ENCODE data around the gene ARMH2. TPM values are rescaled to one million over a fixed set of nuclear protein-coding genes. Genes with fewer than 3 reads are reported as not detected.

Gene ARMH2
- total and polyA plus RNA-seq, 2 donors (not counting 3 experiments of a cell fraction or from before 2014, with no cell fraction given), result not detected

GRCh38 chr6:24797596-24798216 lies 1.0 kb downstream of the ARMH2 start:
- dilution Hi-C loops (cut with MboI; ENCODE audit: extremely low pct_ligation_motif_present, low sequenced_read_pairs) (no loop called here), intact Hi-C loops (cut with micrococcal nuclease) (no loop called here)
- no peaks in the 10 kb centered on the region for H3K4me1 ChIP-seq (ENCODE audit: control insufficient read depth, extremely low read depth, insufficient read depth, low read length)
- H3K36me3 ChIP-seq (ENCODE audit: control insufficient read depth in 2 of 2, extremely low read depth in 1 of 2, insufficient read depth in 2 of 2, low read length in 2 of 2), result no peaks in the 10 kb centered on the region
- H3K79me2 ChIP-seq (ENCODE audit: control insufficient read depth, insufficient read depth, low read length), result no peaks in the 10 kb centered on the region
- H3K27me3 ChIP-seq (ENCODE audit: control insufficient read depth in 2 of 2, insufficient read depth in 2 of 2, low read length in 2 of 2), result no peaks in the 10 kb centered on the region
- H3K4me2 ChIP-seq (ENCODE audit: insufficient read depth, low read length), result no peak overlapping the region
- ChIA-PET CTCF (interaction anchor here (0.6 to 1.5 kb wide), 2 partner anchors 11 to 634 kb away, joined by 3 read pairs; no protein-coding TSS in a partner anchor), POLR2A (interaction anchor here (0.6 kb wide), 1 partner anchor 396 kb away, joined by 8 read pairs; no protein-coding TSS in a partner anchor)
- no peak overlapping the region for H3K9ac ChIP-seq (replicated peaks; ENCODE audit: extremely low read depth, insufficient read depth, low read length)
- H3K4me3 ChIP-seq (replicated peaks in 1 of 3; ENCODE audit: insufficient read depth in 1 of 3, low read depth in 1 of 3, low read length in 3 of 3), result no peak overlapping the region
- H3K9me1 ChIP-seq (replicated peaks; ENCODE audit: control insufficient read depth, extremely low read depth, insufficient read depth, low read length), result no peaks in the 10 kb centered on the region
- H2AFZ ChIP-seq (ENCODE audit: low read depth, low read length), result no peak overlapping the region
- no TSS peak for BruUV-seq (replicated peaks)
- H4K20me1 ChIP-seq (replicated peaks; ENCODE audit: control insufficient read depth, extremely low read depth, insufficient read depth, low read length), result no peaks in the 10 kb centered on the region
- DNase-seq (ENCODE audit: low read depth, low spot score) (no peak), FAIRE-seq (no peak)
- no peak for TF ChIP-seq POLR2A (IDR thresholded peaks at IDR 0.05; ENCODE audit: low read depth, low read length)
- TF ChIP-seq GATA2 (IDR thresholded peaks at IDR 0.05; ENCODE audit: insufficient read depth, insufficient read length, low read depth, low read length), result no peak
- no peak for TF ChIP-seq POLR2AphosphoS5 (IDR thresholded peaks at IDR 0.05; ENCODE audit: insufficient read depth, low read depth, low read length)
- TF ChIP-seq MAX (IDR thresholded peaks at IDR 0.05; ENCODE audit: insufficient read depth, insufficient read length), result no peak
- TF ChIP-seq FOS (IDR thresholded peaks at IDR 0.05; ENCODE audit: borderline replicate concordance, insufficient read depth, low read length), result no peak
- no peak for TF ChIP-seq CTCF (IDR thresholded peaks at IDR 0.05; ENCODE audit: extremely low read depth in 1 of 2, insufficient read depth in 1 of 2, low read depth in 1 of 2, low read length in 2 of 2)
- TF ChIP-seq EZH2 (IDR thresholded peaks at IDR 0.05; ENCODE audit: borderline replicate concordance, low read depth, low read length, severe bottlenecking), result no peak
- TF ChIP-seq JUN (IDR thresholded peaks at IDR 0.05; ENCODE audit: borderline replicate concordance, insufficient read depth, insufficient read length, low read depth), result no peak
- TF ChIP-seq MYC (IDR thresholded peaks at IDR 0.05; ENCODE audit: low read depth, low read length), result no peak
- H3K9me3 ChIP-seq (replicated peaks; ENCODE audit: control insufficient read depth, insufficient read depth, low read length), result no peaks in the 10 kb centered on the region
- H3K27ac ChIP-seq (ENCODE audit: insufficient read depth, low read depth, low read length), result no peak overlapping the region
